Measurements from ENCODE around the gene GNB1L. TPM values are rescaled to one million over a fixed set of nuclear protein-coding genes. Genes with fewer than 3 reads are reported as not detected.

GNB1L gene
- total and polyA plus RNA-seq, 2 of the 13 experiments (the other 11 are each of a cell fraction or from before 2014, with no cell fraction given) = 2.5 to 7.4 TPM

GRCh38 chr22:19898831-19899567, 44.3 kb upstream of the GNB1L start (continued):
- TF ChIP-seq IKZF4 (CRISPR knock-in tag; IDR thresholded peaks at IDR 0.05; ENCODE audit: borderline replicate concordance, low read depth, not compliant biosample characterization) = no peak
- TF ChIP-seq ERF (CRISPR knock-in tag; IDR thresholded peaks at IDR 0.05) = peak; percentile 43; the same call in 1 of the 2 replicates
- 0 out of 2 replicates have a peak, but pooled peaks have one; percentile 31 for TF ChIP-seq PPARG (CRISPR knock-in tag; conservative IDR thresholded peaks at IDR 0.05)
- TF ChIP-seq SOX5 (CRISPR knock-in tag; IDR thresholded peaks at IDR 0.05; ENCODE audit: borderline replicate concordance) = peak; percentile 56
- TF ChIP-seq ZNF572 (CRISPR knock-in tag; IDR thresholded peaks at IDR 0.05) = 0 out of 2 replicates have a peak, but pooled peaks have one; percentile 50
- no peak for TF ChIP-seq ZNF275 (CRISPR knock-in tag; IDR thresholded peaks at IDR 0.05; ENCODE audit: borderline replicate concordance)
- TF ChIP-seq RXRB (CRISPR knock-in tag; IDR thresholded peaks at IDR 0.05; ENCODE audit: borderline replicate concordance) = peak; percentile 58; the same call in 1 of the 2 replicates
- TF ChIP-seq KDM5B (CRISPR knock-in tag; IDR thresholded peaks at IDR 0.05; ENCODE audit: borderline replicate concordance) = peak; percentile 31; the same call in 1 of the 2 replicates
- no peak for TF ChIP-seq ZNF674 (CRISPR knock-in tag; IDR thresholded peaks at IDR 0.05; ENCODE audit: low read depth)
- no peak for TF ChIP-seq ZNF773 (CRISPR knock-in tag; IDR thresholded peaks at IDR 0.05; ENCODE audit: borderline replicate concordance)
- peak; percentile 55; the same call in 1 of the 2 replicates for TF ChIP-seq MAFG (CRISPR knock-in tag; IDR thresholded peaks at IDR 0.05)
- TF ChIP-seq ZNF574 (CRISPR knock-in tag; IDR thresholded peaks at IDR 0.05) = peak; percentile 26; the same call in 1 of the 2 replicates
- TF ChIP-seq KDM6A (CRISPR knock-in tag; IDR thresholded peaks at IDR 0.05; ENCODE audit: low read depth) = peak; percentile 47; the same call in 1 of the 2 replicates
- TF ChIP-seq THAP7 (CRISPR knock-in tag; IDR thresholded peaks at IDR 0.05) = no peak
- TF ChIP-seq FIP1L1 (IDR thresholded peaks at IDR 0.05; ENCODE audit: borderline replicate concordance, insufficient read depth, low read depth, low read length) = no peak
- TF ChIP-seq HOXA5 (CRISPR knock-in tag; IDR thresholded peaks at IDR 0.05) = peak; percentile 56; the same call in 1 of the 2 replicates
- 0 out of 2 replicates have a peak, but pooled peaks have one; percentile 31 for TF ChIP-seq ZNF329 (CRISPR knock-in tag; IDR thresholded peaks at IDR 0.05; ENCODE audit: low read depth)
- peak; percentile 56; the same call in 1 of the 2 replicates for TF ChIP-seq NR2C2 (CRISPR knock-in tag; IDR thresholded peaks at IDR 0.05; ENCODE audit: borderline replicate concordance)
- TF ChIP-seq TARDBP (CRISPR knock-in tag; IDR thresholded peaks at IDR 0.05) = peak; percentile 72; the same call in 1 of the 2 replicates
- TF ChIP-seq NR2F6 (IDR thresholded peaks at IDR 0.05) = peak; percentile 48; the same call in 1 of the 2 replicates
- TF ChIP-seq NR2F6 (CRISPR knock-in tag; IDR thresholded peaks at IDR 0.05) = peak; percentile 53; the same call in 1 of the 2 replicates
- TF ChIP-seq ZSCAN29 (CRISPR knock-in tag; conservative IDR thresholded peaks at IDR 0.05) = peak; percentile 63; the same call in 1 of the 2 replicates
- peak; percentile 97 for TF ChIP-seq ESRRA (CRISPR knock-in tag; IDR thresholded peaks at IDR 0.05; ENCODE audit: low read depth)
- TF ChIP-seq CBX2 (IDR thresholded peaks at IDR 0.05; ENCODE audit: low read depth, low read length) = no peak
- peak; percentile 24; the same call in 1 of the 2 replicates for TF ChIP-seq CBX2 (CRISPR knock-in tag; IDR thresholded peaks at IDR 0.05; ENCODE audit: low read depth)
- no peak for TF ChIP-seq SRSF4 (IDR thresholded peaks at IDR 0.05; ENCODE audit: low read depth, low read length, poor library complexity, severe bottlenecking)

Measured in HepG2 (cell line).